IMR-90 (cell line): ENCODE measurements around the gene ABL1. TPM values are rescaled to one million over a fixed set of nuclear protein-coding genes. Genes with fewer than 3 reads are reported as not detected.

ENCODE experiments used
- ATAC-seq: fragments of 200-7000 bp; cut with Tn5 transposase; 2 replicates; pipeline ENCODE4 v1.9.1; 2020; ENCODE audit warnings: low read depth, mild to moderate bottlenecking, moderate library complexity
- BruUV-seq: library from RNA; stranded (reverse); fragments of 400-500 nt; replicated peaks from 2 replicates; lab custom pipeline; 2021; lab: Mats Ljungman, UMichigan
- CTCF ChIA-PET: fragments of 300-600 bp; formaldehyde crosslinking; extraction: SDS; loops from one replicate; lab custom pipeline; 2021; ENCODE audit warnings: antibody characterized with exemption; lab: Yijun Ruan, JAX
- POLR2A ChIA-PET: fragments of 300-600 bp; sonication (Branson Sonifier 250); formaldehyde crosslinking; loops from one replicate; lab custom pipeline; 2022; ENCODE audit warnings: antibody characterized with exemption; ENCODE audit not compliant: unreplicated experiment; lab: Charles Lee
- DNase-seq: peaks from one replicate; pipeline ENCODE4 v3.0.0; 2013
- H2AFZ ChIP-seq: replicated peaks from 2 replicates; pipeline ENCODE3; 2013; ENCODE audit warnings: low read length, mild to moderate bottlenecking; ENCODE audit not compliant: poor library complexity
- H2AK5ac ChIP-seq: 2 replicates; pipeline ENCODE4 v1.6.1; 2013; ENCODE audit warnings: low read depth, low read length, inconsistent platforms
- H2AK9ac ChIP-seq: replicated peaks from 2 replicates; pipeline ENCODE3; 2013; ENCODE audit warnings: mild to moderate bottlenecking, low read depth, low read length, moderate library complexity; ENCODE audit not compliant: poor library complexity
- H2BK120ac ChIP-seq: 2 replicates; pipeline ENCODE4 v1.6.1; 2013; ENCODE audit warnings: low read depth, low read length, inconsistent platforms
- H2BK15ac ChIP-seq: 3 replicates; pipeline ENCODE4 v1.6.1; 2013; ENCODE audit warnings: low read depth, low read length, inconsistent platforms
- H2BK20ac ChIP-seq: 2 replicates; pipeline ENCODE4 v1.6.1; 2013; ENCODE audit warnings: low read depth, mild to moderate bottlenecking, inconsistent platforms, low read length, moderate library complexity
- H2BK5ac ChIP-seq: 2 replicates; pipeline ENCODE4 v1.6.1; 2013; ENCODE audit warnings: mild to moderate bottlenecking, low read depth, low read length, inconsistent platforms; ENCODE audit not compliant: poor library complexity, severe bottlenecking
- H3K14ac ChIP-seq: replicated peaks from 2 replicates; pipeline ENCODE4 v1.6.1; 2013; ENCODE audit warnings: low read depth, low read length, inconsistent platforms
- H3K18ac ChIP-seq: 2 replicates; pipeline ENCODE4 v1.6.1; 2013; ENCODE audit warnings: low read depth, low read length, control low read depth
- H3K23ac ChIP-seq: 2 replicates; pipeline ENCODE4 v1.6.1; 2013; ENCODE audit warnings: low read depth, low read length, inconsistent platforms
- H3K27ac ChIP-seq: 2 replicates; pipeline ENCODE4 v1.5.1; 2013; ENCODE audit warnings: mild to moderate bottlenecking, control low read depth, low read length; ENCODE audit not compliant: insufficient read depth
- H3K27me3 ChIP-seq: 2 replicates; pipeline ENCODE4 v1.6.1; 2013; ENCODE audit warnings: low read length; ENCODE audit not compliant: control insufficient read depth, insufficient read depth
- H3K36me3 ChIP-seq: 2 replicates; pipeline ENCODE4 v1.6.1; 2013; ENCODE audit warnings: low read length, mixed read lengths; ENCODE audit not compliant: control insufficient read depth, insufficient read depth
- H3K4ac ChIP-seq: 2 replicates; pipeline ENCODE4 v1.6.1; 2013; ENCODE audit warnings: low read depth, low read length, inconsistent platforms
- H3K4me1 ChIP-seq: 2 replicates; pipeline ENCODE4 v1.6.1; 2013; ENCODE audit warnings: low read length, mixed read lengths; ENCODE audit not compliant: control insufficient read depth, insufficient read depth
- H3K4me2 ChIP-seq: 2 replicates; pipeline ENCODE4 v1.6.1; 2013; ENCODE audit warnings: low read depth, mild to moderate bottlenecking, control low read depth, low read length, moderate library complexity
- H3K4me3 ChIP-seq: 2 replicates; pipeline ENCODE4 v1.5.1; 2013; ENCODE audit warnings: low read depth, mild to moderate bottlenecking, control low read depth, low read length, moderate library complexity; ENCODE audit not compliant: insufficient read depth
- H3K56ac ChIP-seq: 2 replicates; pipeline ENCODE4 v1.6.1; 2013; ENCODE audit warnings: low read length, inconsistent platforms; ENCODE audit not compliant: insufficient read depth; ENCODE audit errors: extremely low read depth
- H3K79me1 ChIP-seq, 2 experiments: 2 replicates each; pipeline ENCODE4 v1.6.1; 2013; ENCODE audit warnings: low read length in 2 of 2, inconsistent platforms in 1 of 2, low read depth in 1 of 2
- H3K9ac ChIP-seq: 2 replicates; pipeline ENCODE4 v1.6.1; 2013; ENCODE audit warnings: low read depth, low read length, control low read depth
- H3K9me1 ChIP-seq: 2 replicates; pipeline ENCODE4 v1.6.1; 2013; ENCODE audit warnings: low read length, inconsistent platforms; ENCODE audit not compliant: insufficient read depth
- H3K9me3 ChIP-seq: 2 replicates; pipeline ENCODE4 v1.6.1; 2013; ENCODE audit warnings: low read length; ENCODE audit not compliant: control insufficient read depth, insufficient read depth
- H4K20me1 ChIP-seq: 2 replicates; pipeline ENCODE4 v1.6.1; 2013; ENCODE audit warnings: low read length, inconsistent platforms; ENCODE audit not compliant: insufficient read depth
- H4K5ac ChIP-seq: 2 replicates; pipeline ENCODE4 v1.6.1; 2013; ENCODE audit warnings: mild to moderate bottlenecking, low read depth, low read length, control low read depth
- H4K8ac ChIP-seq, 2 experiments: 2 replicates each; pipeline ENCODE4 v1.6.1; 2013; ENCODE audit warnings: low read depth in 2 of 2, low read length in 2 of 2, control low read depth in 1 of 2, inconsistent platforms in 1 of 2
- H4K91ac ChIP-seq: 2 replicates; pipeline ENCODE4 v1.6.1; 2013; ENCODE audit warnings: low read depth, low read length, inconsistent platforms; ENCODE audit not compliant: insufficient read depth
- BHLHE40 ChIP-seq: fragments of 150-350 bp; IDR thresholded peaks from 2 replicates; pipeline ENCODE4 v1.6.1; 2016; ENCODE audit warnings: mild to moderate bottlenecking, low read depth, low read length
- MAFK ChIP-seq: IDR thresholded peaks from 2 replicates; pipeline ENCODE4 v1.6.1; 2012; ENCODE audit warnings: low read depth, low read length, improper control_type of control experiment
- WGBS, 2 experiments: methylation state at CpG; one replicate each; pipeline versions ENCODE4 v1.1.5 to v1.1.7; 2013; ENCODE audit warnings: missing lambda C conversion rate in 2 of 2; ENCODE audit not compliant: insufficient read length in 1 of 2; ENCODE audit errors: extremely low coverage in 2 of 2; 5-methylcytosine and 5-hydroxymethylcytosine counted together
- dilution Hi-C: fragments of 300-500 bp; cut with HindIII; formaldehyde crosslinking; loops from one replicate; pipeline ENCODE4 v1.14.3; 2018; ENCODE audit warnings: low sequenced_read_pairs; ENCODE audit not compliant: unreplicated experiment
- in situ Hi-C: fragments of 300-500 bp; cut with MboI; formaldehyde crosslinking; loops from 3 replicates; pipeline ENCODE4 v1.14.3; 2019; ENCODE audit warnings: low sequenced_read_pairs, inconsistent platforms, mixed read lengths
- intact Hi-C: fragments of 100-400 bp; cut with micrococcal nuclease; formaldehyde crosslinking; loops from 2 replicates; pipeline ENCODE4 v1.10.0; 2022
- polyA plus RNA-seq, 3 experiments: library from polyadenylated mRNA; depleted of rRNA; stranded (reverse); fragments of >200 nt; gene quantifications; 2 replicates each; pipeline ENCODE4 v1.2.3, GENCODE V29; 2012; ENCODE audit warnings: low replicate concordance in 1 of 3
- total RNA-seq: library from RNA; depleted of rRNA; stranded (reverse); fragments of >200 nt; gene quantifications from 2 replicates; pipeline ENCODE4 v1.2.3, GENCODE V29; 2012
- TF ChIP-seq, protein P1 (sequence below): fragments of 150-350 bp; IDR thresholded peaks from 2 replicates; pipeline ENCODE4 v1.6.1; 2016; ENCODE audit warnings: low read depth, mild to moderate bottlenecking, low read length, moderate library complexity, borderline replicate concordance
- TF ChIP-seq, protein P2 (sequence below): fragments of 150-350 bp; IDR thresholded peaks from 2 replicates; pipeline ENCODE4 v1.6.1; 2017; ENCODE audit warnings: mild to moderate bottlenecking, antibody characterized with exemption, low read length, low read depth

Gene ABL1
- total and polyA plus RNA-seq, 2 of the 4 experiments (the other 2 are of a cell fraction) = 33.7 to 49.1 TPM

DNA sequence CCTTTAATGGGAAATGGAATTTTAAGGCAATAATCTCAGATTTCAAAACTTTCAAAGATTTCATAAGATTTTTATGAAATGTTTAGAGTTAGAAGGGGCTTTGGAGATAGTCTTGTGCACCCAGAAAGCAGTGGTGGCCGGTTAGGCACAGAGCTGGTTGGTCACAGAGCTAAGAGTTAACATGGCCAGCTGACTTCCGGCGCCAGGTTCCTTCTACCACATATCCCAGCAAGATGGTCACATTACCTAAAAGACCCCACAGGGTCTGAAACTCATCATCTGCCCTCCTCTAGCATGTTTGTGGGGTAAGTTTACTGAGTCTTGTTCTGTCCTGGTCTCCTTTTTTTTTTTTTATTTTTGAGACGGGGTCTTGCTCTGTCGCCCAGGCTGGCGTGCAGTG, 42.2 kb downstream of the ABL1 start:
- Histone ChIP-seq H4K20me1 (peaks cover 6% of the 10 kb centered on the region), H3K27me3 (no peaks in the 10 kb centered on the region)
- POLR2A ChIA-PET = no interaction called here

More for the DNA sequence above, 42.2 kb downstream of the ABL1 start:
- Histone ChIP-seq H4K8ac (no peak overlapping the region), H2AK9ac (no peak overlapping the region), H2BK20ac (no peak overlapping the region), H2BK120ac (no peak overlapping the region), H2BK5ac (no peak overlapping the region), H3K79me1 (peaks cover 48 to 64% of the 10 kb centered on the region in 2 experiments), H3K9me1 (no peaks in the 10 kb centered on the region), H2BK15ac (no peak overlapping the region), H3K23ac (no peak overlapping the region), H3K9ac (no peak overlapping the region), H3K18ac (no peak overlapping the region), H3K4ac (no peak overlapping the region), H4K5ac (no peak overlapping the region), H3K14ac (no peak overlapping the region), H3K27ac (no peak overlapping the region), H4K91ac (no peak overlapping the region), H3K4me1 (no peaks in the 10 kb centered on the region), H2AFZ (no peak overlapping the region), H3K4me3 (no peak overlapping the region), H3K36me3 (peaks cover 84% of the 10 kb centered on the region), H3K4me2 (no peak overlapping the region), H2AK5ac (no peak overlapping the region), H3K56ac (no peak overlapping the region), H3K9me3 (no peaks in the 10 kb centered on the region)
- dilution Hi-C loops (no loop called here), intact Hi-C loops (no loop called here), in situ Hi-C loops (no loop called here)
- DNase-seq (no peak), ATAC-seq (no peak)
- no CpG with 5 or more reads among the region's 6 CpGs for WGBS, 2 experiments
- no TSS peak for BruUV-seq
- TF ChIP-seq, protein P1, sequence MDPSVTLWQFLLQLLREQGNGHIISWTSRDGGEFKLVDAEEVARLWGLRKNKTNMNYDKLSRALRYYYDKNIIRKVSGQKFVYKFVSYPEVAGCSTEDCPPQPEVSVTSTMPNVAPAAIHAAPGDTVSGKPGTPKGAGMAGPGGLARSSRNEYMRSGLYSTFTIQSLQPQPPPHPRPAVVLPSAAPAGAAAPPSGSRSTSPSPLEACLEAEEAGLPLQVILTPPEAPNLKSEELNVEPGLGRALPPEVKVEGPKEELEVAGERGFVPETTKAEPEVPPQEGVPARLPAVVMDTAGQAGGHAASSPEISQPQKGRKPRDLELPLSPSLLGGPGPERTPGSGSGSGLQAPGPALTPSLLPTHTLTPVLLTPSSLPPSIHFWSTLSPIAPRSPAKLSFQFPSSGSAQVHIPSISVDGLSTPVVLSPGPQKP = no peak
- TF ChIP-seq MAFK (no peak), BHLHE40 (no peak)
- TF ChIP-seq, protein P2, sequence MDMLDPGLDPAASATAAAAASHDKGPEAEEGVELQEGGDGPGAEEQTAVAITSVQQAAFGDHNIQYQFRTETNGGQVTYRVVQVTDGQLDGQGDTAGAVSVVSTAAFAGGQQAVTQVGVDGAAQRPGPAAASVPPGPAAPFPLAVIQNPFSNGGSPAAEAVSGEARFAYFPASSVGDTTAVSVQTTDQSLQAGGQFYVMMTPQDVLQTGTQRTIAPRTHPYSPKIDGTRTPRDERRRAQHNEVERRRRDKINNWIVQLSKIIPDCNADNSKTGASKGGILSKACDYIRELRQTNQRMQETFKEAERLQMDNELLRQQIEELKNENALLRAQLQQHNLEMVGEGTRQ = no peak
- CTCF ChIA-PET = no interaction called here
